ENCODE data around the gene KMT2C. TPM values are rescaled to one million over a fixed set of nuclear protein-coding genes. Genes with fewer than 3 reads are reported as not detected.

Gene KMT2C
- total RNA-seq, 1 donor from 2014 or later: 59.5 TPM

DNA sequence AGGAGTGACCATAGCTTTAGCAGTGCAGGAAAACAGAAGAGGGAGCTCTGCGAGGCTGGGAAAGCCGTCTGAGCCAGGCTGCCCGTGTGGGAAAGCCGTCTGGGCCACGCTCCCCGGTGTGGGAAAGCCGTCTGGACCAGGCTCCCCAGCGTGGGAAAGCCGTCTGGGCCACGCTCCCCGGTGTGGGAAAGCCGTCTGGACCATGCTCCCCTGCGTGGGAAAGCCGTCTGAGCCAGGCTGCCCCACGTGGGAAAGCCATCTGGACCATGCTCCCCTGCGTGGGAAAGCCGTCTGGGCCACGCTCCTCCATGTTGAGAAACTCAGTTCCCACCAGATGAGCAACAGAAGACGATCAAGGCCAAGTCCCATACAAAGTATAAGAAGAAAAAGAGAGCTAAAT lies 308.6 kb downstream of the KMT2C start:
- intact Hi-C loops (cut with micrococcal nuclease): no loop called here
- DNase-seq (ENCODE audit: low spot score): no peak
- Mint-ChIP-seq H3K4me3 (no peak overlapping the region), H3K27me3 (ENCODE audit: insufficient read depth) (no peaks in the 10 kb centered on the region), H3K4me1 (ENCODE audit: low read depth) (no peaks in the 10 kb centered on the region), H3K36me3 (ENCODE audit: low read depth) (peaks cover 48% of the 10 kb centered on the region), H3K9me3 (peaks cover 8% of the 10 kb centered on the region), H3K27ac (no peak overlapping the region)

GRCh38 chr7:152126741-152127140 lies 309.1 kb downstream of the KMT2C start:
- Mint-ChIP-seq H3K27me3 (ENCODE audit: insufficient read depth) (no peaks in the 10 kb centered on the region), H3K4me3 (no peak overlapping the region), H3K9me3 (peaks cover 8% of the 10 kb centered on the region), H3K4me1 (ENCODE audit: low read depth) (no peaks in the 10 kb centered on the region), H3K27ac (no peak overlapping the region), H3K36me3 (ENCODE audit: low read depth) (peaks cover 48% of the 10 kb centered on the region)
- intact Hi-C loops (cut with micrococcal nuclease): no loop called here
- no peak for DNase-seq (ENCODE audit: low spot score)

- DNase-seq (ENCODE audit: low spot score): no peak
- H3K9me3 Mint-ChIP-seq: peaks cover 8% of the 10 kb centered on the region
- H3K27ac Mint-ChIP-seq: no peak overlapping the region
- peaks cover 57% of the 10 kb centered on the region for H3K36me3 Mint-ChIP-seq (ENCODE audit: low read depth)
- intact Hi-C loops (cut with micrococcal nuclease): no loop called here
- H3K4me1 Mint-ChIP-seq (ENCODE audit: low read depth): no peaks in the 10 kb centered on the region
- H3K4me3 Mint-ChIP-seq: no peak overlapping the region
- H3K27me3 Mint-ChIP-seq (ENCODE audit: insufficient read depth): no peaks in the 10 kb centered on the region
Observed at GRCh38 chr7:152122540-152122939, 313.3 kb downstream of the KMT2C start.

DNA sequence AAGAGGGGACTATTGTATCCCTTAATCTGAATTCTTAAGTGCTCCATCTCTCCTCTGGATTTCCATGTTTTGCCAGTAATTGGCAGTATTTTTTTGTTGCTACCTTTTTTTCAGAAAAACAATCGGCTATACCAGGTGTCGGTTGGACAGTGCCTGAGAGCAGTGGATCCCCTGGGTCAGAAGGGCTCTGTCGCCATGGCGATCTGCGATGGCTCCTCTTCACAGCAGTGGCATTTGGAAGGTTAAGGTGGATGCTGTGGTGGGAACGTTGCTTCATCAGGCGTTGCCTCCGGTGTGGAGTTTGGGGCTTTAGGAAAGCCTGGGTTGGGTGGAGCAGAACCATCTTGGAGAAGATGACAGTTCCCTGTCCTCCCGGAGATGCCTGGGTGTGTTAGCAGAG lies 314.4 kb downstream of the KMT2C start:
- Mint-ChIP-seq H3K36me3 (ENCODE audit: low read depth) (peaks cover 51% of the 10 kb centered on the region), H3K4me3 (no peak overlapping the region), H3K9me3 (peaks cover 8% of the 10 kb centered on the region), H3K27me3 (ENCODE audit: insufficient read depth) (no peaks in the 10 kb centered on the region), H3K4me1 (ENCODE audit: low read depth) (no peaks in the 10 kb centered on the region), H3K27ac (no peak overlapping the region)
- no peak for DNase-seq (ENCODE audit: low spot score)
- intact Hi-C loops (cut with micrococcal nuclease): no loop called here

DNA sequence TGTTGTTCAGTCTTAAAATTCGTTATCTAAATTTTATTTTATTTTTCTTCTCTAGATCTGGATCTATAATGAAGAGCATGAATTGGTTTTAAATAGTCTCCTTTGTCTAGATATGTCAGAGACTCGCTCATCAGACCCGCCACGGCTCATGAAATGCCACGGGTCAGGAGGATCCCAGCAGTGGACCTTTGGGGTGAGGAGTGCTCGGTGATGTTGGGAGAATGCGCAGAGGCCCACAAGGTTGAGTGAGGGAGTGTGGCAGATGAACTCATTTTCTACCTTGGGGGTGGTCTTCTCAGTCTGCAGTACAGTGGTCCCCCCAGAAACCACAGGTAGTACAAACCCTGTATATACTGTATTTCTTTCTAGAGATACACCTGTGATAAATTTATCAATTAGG lies 315.0 kb downstream of the KMT2C start:
- no peaks in the 10 kb centered on the region for H3K27me3 Mint-ChIP-seq (ENCODE audit: insufficient read depth)
- H3K4me3 Mint-ChIP-seq: no peak overlapping the region
- intact Hi-C loops (cut with micrococcal nuclease): no loop called here
- peaks cover 51% of the 10 kb centered on the region for H3K36me3 Mint-ChIP-seq (ENCODE audit: low read depth)
- no peak overlapping the region for H3K27ac Mint-ChIP-seq
- H3K9me3 Mint-ChIP-seq: peaks cover 8% of the 10 kb centered on the region
- DNase-seq (ENCODE audit: low spot score): no peak
- no peaks in the 10 kb centered on the region for H3K4me1 Mint-ChIP-seq (ENCODE audit: low read depth)

DNA sequence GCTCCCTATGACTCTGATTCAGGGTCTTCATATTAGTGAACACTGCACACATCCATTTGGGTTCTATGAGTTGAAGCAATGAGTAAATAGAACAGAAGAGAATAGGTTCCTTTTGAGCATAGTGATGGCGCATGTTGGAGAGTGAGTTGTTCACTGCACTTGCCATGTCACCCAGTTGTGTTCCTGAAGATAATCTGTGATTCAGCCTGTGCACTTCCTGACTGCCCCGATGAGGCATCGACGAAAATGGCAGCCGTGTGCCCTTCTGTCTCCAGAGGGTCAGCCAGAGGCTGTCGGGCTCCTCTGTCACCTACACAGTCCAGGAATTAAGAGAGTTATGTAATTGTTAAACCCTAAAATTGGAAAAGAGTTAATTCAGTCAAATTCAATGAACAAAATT lies 315.6 kb downstream of the KMT2C start:
- no peak for DNase-seq (ENCODE audit: low spot score)
- intact Hi-C loops (cut with micrococcal nuclease): no loop called here
- Mint-ChIP-seq H3K4me1 (ENCODE audit: low read depth) (no peaks in the 10 kb centered on the region), H3K27me3 (ENCODE audit: insufficient read depth) (no peaks in the 10 kb centered on the region), H3K9me3 (peaks cover 7% of the 10 kb centered on the region), H3K27ac (no peak overlapping the region), H3K4me3 (no peak overlapping the region), H3K36me3 (ENCODE audit: low read depth) (peaks cover 48% of the 10 kb centered on the region)

- DNase-seq (ENCODE audit: low spot score): no peak
- no peak overlapping the region for H3K27ac Mint-ChIP-seq
- H3K4me3 Mint-ChIP-seq: no peak overlapping the region
- intact Hi-C loops (cut with micrococcal nuclease): no loop called here
- H3K4me1 Mint-ChIP-seq (ENCODE audit: low read depth): no peaks in the 10 kb centered on the region
- H3K36me3 Mint-ChIP-seq (ENCODE audit: low read depth): peaks cover 30% of the 10 kb centered on the region
- H3K9me3 Mint-ChIP-seq: no peaks in the 10 kb centered on the region
- no peaks in the 10 kb centered on the region for H3K27me3 Mint-ChIP-seq (ENCODE audit: insufficient read depth)
Observed at GRCh38 chr7:152117356-152117755, 318.4 kb downstream of the KMT2C start.

DNA sequence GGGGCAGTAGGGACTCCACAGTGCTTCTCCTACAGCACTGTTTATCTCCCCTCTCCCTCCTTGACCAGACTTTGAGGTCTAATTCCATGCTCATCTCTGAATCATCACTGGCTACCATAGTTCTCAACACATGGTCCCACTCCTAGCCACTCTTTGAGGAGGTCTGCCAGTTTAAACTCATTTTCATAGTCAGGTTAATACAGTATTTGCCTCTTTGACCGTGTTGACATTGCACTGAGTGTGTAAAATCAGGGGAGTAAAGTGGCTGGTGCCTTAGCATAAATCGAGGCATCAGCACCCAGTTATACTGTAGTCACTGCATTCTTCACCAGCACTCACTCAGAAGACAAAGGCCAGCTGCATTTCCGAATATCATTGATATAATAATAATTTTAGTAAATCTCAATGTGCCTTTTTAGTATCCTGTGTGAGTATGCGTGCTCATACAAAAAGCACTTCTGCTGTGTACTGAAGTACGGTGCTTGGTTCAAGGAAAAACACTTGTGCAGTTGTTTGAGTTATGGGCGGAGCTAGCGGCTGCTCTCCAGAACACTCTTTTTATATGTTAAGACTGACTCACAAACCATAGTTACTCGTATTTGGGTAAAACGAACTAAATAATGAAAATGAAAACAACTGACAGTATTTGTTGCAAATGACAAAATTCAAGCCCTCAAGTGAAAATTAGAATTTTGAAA lies 320.6 kb downstream of the KMT2C start:
- H3K4me3 Mint-ChIP-seq: no peak overlapping the region
- no peaks in the 10 kb centered on the region for H3K9me3 Mint-ChIP-seq
- no peaks in the 10 kb centered on the region for H3K4me1 Mint-ChIP-seq (ENCODE audit: low read depth)
- H3K27me3 Mint-ChIP-seq (ENCODE audit: insufficient read depth): no peaks in the 10 kb centered on the region
- intact Hi-C loops (cut with micrococcal nuclease): no loop called here
- no peak overlapping the region for H3K27ac Mint-ChIP-seq
- H3K36me3 Mint-ChIP-seq (ENCODE audit: low read depth): peaks cover 19% of the 10 kb centered on the region
- no peak for DNase-seq (ENCODE audit: low spot score)

DNA sequence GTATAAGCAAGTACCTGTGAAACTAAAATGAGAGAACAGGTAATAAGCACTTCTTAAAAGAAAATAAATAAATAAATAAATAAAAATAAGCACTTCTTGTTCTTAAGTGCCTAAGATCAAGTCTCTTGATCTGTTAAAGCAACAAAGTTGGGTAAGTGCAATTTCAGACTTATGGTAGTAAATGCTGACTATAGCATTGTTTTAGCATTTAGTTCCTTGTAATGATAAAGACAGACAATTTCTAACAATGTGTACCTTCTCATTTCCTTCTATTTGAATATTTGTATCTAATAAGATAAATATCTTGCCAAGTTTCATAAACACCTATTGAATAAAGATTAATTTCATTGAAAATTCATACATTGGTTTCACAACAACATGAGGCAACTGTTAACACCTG lies 323.0 kb downstream of the KMT2C start:
- no peaks in the 10 kb centered on the region for H3K27me3 Mint-ChIP-seq (ENCODE audit: insufficient read depth)
- intact Hi-C loops (cut with micrococcal nuclease): no loop called here
- H3K27ac Mint-ChIP-seq: no peak overlapping the region
- H3K4me3 Mint-ChIP-seq: no peak overlapping the region
- peaks cover 12% of the 10 kb centered on the region for H3K36me3 Mint-ChIP-seq (ENCODE audit: low read depth)
- DNase-seq (ENCODE audit: low spot score): no peak
- H3K9me3 Mint-ChIP-seq: no peaks in the 10 kb centered on the region
- H3K4me1 Mint-ChIP-seq (ENCODE audit: low read depth): peaks cover 7% of the 10 kb centered on the region

- no peaks in the 10 kb centered on the region for H3K9me3 Mint-ChIP-seq
- H3K27me3 Mint-ChIP-seq (ENCODE audit: insufficient read depth): no peaks in the 10 kb centered on the region
- intact Hi-C loops (cut with micrococcal nuclease): no loop called here
- H3K4me3 Mint-ChIP-seq: no peak overlapping the region
- H3K4me1 Mint-ChIP-seq (ENCODE audit: low read depth): peaks cover 7% of the 10 kb centered on the region
- peaks cover 15% of the 10 kb centered on the region for H3K36me3 Mint-ChIP-seq (ENCODE audit: low read depth)
- H3K27ac Mint-ChIP-seq: no peak overlapping the region
- no peak for DNase-seq (ENCODE audit: low spot score)
Observed at GRCh38 chr7:152108359-152108758, 327.4 kb downstream of the KMT2C start.

- no peaks in the 10 kb centered on the region for H3K27me3 Mint-ChIP-seq (ENCODE audit: insufficient read depth)
- no peak overlapping the region for H3K4me3 Mint-ChIP-seq
- H3K9me3 Mint-ChIP-seq: no peaks in the 10 kb centered on the region
- H3K27ac Mint-ChIP-seq: no peak overlapping the region
- peaks cover 7% of the 10 kb centered on the region for H3K4me1 Mint-ChIP-seq (ENCODE audit: low read depth)
- peaks cover 12% of the 10 kb centered on the region for H3K36me3 Mint-ChIP-seq (ENCODE audit: low read depth)
- DNase-seq (ENCODE audit: low spot score): no peak
- intact Hi-C loops (cut with micrococcal nuclease): no loop called here
Observed at GRCh38 chr7:152107945-152108344, 327.9 kb downstream of the KMT2C start.

- H3K4me3 Mint-ChIP-seq: no peak overlapping the region
- peaks cover 12% of the 10 kb centered on the region for H3K36me3 Mint-ChIP-seq (ENCODE audit: low read depth)
- intact Hi-C loops (cut with micrococcal nuclease): no loop called here
- H3K9me3 Mint-ChIP-seq: no peaks in the 10 kb centered on the region
- DNase-seq (ENCODE audit: low spot score): no peak
- H3K27ac Mint-ChIP-seq: no peak overlapping the region
- no peaks in the 10 kb centered on the region for H3K27me3 Mint-ChIP-seq (ENCODE audit: insufficient read depth)
- H3K4me1 Mint-ChIP-seq (ENCODE audit: low read depth): peaks cover 7% of the 10 kb centered on the region
Observed at GRCh38 chr7:152106990-152107389, 328.8 kb downstream of the KMT2C start.

DNA sequence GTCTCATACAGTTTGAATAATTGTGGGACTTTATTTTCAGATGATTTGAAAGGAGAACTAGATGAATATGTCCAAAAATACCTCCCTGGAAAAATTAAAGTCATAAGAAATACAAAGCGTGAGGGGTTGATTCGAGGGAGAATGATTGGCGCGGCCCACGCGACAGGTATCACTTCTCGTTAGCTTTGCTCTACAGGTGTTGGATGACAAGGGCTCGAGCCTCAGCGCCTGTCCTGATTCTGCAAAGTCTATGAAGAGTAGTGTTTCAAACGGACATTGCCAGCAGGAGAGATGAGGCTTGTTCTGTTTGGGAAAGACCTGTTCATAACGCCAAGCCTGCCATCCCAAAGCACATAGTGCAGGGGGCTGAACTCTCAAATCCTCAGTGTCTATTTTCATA lies 330.6 kb downstream of the KMT2C start:
- H3K4me3 Mint-ChIP-seq: no peak overlapping the region
- H3K4me1 Mint-ChIP-seq (ENCODE audit: low read depth): peaks cover 7% of the 10 kb centered on the region
- no peak for DNase-seq (ENCODE audit: low spot score)
- intact Hi-C loops (cut with micrococcal nuclease): no loop called here
- no peaks in the 10 kb centered on the region for H3K9me3 Mint-ChIP-seq
- no peaks in the 10 kb centered on the region for H3K27me3 Mint-ChIP-seq (ENCODE audit: insufficient read depth)
- H3K36me3 Mint-ChIP-seq (ENCODE audit: low read depth): peaks cover 18% of the 10 kb centered on the region
- no peak overlapping the region for H3K27ac Mint-ChIP-seq

- Mint-ChIP-seq H3K4me3 (no peak overlapping the region), H3K27ac (no peak overlapping the region), H3K9me3 (no peaks in the 10 kb centered on the region), H3K4me1 (ENCODE audit: low read depth) (no peaks in the 10 kb centered on the region), H3K27me3 (ENCODE audit: insufficient read depth) (no peaks in the 10 kb centered on the region), H3K36me3 (ENCODE audit: low read depth) (peaks cover 16% of the 10 kb centered on the region)
- intact Hi-C loops (cut with micrococcal nuclease): no loop called here
- DNase-seq (ENCODE audit: low spot score): no peak
Observed at GRCh38 chr7:152103691-152104090, 332.1 kb downstream of the KMT2C start.
